GM21526 (cell line): Measurements from ENCODE around the gene NAB1.
A peak's percentile ranks its signal among the peaks of the same experiment; 100 is the strongest.
"Not testable (repeated sequence)": the region's sequence is repeated elsewhere in the genome, so short reads cannot be mapped to it uniquely, and the experiment has no call there.

Source experiments
- ATAC-seq: cut with Tn5 transposase; IDR thresholded peaks from one replicate; pipeline ENCODE4 v1.9.1; 2021; ENCODE audit warnings: moderate library complexity; ENCODE audit not compliant: unreplicated experiment, low FRiP score

Gene NAB1

DNA sequence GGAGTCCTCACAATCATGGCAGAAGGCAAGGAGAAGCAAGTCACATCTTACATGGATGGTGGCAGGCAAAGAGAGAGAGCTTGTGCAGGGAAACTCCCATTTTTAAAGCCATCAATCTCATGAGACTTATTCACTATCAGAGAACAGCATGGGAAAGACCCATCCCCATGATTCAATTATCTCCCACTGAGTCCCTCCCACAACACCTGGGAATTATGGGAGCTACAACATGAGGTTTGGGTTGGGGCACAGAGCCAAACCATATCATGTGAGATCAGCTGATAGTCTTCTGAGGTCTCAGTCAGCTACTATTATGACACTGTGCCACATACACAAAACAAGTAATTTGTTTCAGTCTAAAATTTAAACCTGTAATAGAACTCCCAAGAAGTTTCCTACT is 59.8 kb downstream of the NAB1 start:
- not testable (repeated sequence) for ATAC-seq

DNA sequence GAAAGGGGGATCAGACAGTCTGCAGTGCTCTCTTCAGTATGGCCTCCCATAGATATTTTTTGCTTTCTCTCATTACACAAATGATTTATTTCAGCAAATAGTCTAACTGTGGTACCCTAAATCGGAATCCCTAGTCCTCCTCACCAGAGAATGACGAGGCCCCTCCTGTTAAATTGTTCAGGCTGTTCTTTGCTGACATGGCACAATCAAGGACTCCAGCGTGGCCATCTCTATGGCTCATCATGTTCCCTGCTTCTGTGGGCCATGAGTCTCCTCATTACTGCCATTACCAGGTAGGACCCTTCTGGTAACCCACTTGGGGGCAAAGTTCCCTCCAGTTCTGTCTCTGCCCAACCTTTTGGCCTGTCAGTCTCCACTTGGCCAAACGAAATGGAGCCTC is 62.2 kb downstream of the NAB1 start:
- ATAC-seq, result no peak

DNA sequence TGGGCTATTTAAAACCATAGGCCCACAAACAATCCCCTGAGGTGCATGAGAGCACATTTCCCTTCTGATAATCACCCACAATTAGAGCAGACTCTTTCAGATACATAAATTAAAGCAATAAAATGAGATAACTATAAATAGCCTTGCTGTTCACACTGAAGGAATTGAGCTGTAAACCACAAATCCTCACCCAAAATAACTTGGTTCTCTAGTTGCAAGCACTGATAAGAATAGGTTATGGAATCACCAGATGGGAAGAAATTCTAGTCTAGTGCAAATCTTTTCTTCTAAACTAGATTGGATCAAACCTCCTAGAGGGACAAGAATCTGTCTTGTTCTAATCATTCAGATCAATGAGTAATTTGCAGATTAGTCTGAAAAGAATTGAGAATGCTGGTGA is 64.6 kb downstream of the NAB1 start:
- no peak for ATAC-seq

DNA sequence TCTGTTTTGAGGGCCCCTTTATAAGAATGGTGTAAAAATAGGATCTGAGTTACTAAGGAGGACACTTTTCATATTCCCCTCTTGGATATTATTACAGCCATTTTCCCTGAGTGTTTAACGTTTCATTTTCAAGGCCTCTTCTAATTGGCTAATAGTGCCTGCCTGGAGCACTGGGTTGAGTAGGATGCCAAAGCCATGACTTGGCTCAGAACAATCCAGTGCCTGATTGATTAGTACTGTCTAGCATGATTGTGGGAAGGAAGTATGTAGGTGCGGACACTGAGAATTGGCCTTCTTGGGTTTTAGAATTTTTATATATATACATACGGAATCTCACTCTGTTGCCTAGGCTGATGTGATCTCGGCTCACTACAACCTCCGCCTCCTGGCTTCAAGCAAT is 66.1 kb downstream of the NAB1 start:
- no peak for ATAC-seq

DNA sequence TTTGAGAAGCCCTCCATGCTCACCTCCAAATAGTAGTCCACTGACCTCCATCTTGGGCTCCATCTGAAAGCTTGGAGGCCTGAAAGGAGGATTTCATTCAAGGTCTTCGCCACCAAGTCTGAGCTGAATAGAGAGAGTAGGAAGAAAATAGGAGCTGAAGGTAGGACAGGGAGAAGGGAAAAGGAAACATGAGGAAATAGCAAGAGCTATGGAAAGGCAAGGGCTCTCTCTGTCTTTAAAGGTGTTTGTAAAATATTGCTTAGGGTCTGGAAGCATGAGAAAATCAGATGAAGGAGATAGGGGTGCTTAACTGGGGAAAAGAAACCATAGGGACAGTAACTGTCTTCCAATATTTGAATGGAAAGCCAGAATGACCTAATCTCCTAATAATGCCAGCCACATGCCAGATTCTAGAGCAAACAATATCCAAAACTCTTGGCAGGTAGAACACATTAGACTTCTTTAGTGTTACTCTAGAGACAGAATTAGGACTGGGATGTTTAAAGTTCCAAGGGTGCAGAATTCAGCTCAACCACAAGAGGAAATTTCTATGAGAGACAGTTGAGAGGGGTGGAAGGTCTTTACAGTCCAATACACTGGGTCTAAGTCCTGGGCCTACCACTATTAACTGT is 67.4 kb downstream of the NAB1 start:
- ATAC-seq, result no peak

DNA sequence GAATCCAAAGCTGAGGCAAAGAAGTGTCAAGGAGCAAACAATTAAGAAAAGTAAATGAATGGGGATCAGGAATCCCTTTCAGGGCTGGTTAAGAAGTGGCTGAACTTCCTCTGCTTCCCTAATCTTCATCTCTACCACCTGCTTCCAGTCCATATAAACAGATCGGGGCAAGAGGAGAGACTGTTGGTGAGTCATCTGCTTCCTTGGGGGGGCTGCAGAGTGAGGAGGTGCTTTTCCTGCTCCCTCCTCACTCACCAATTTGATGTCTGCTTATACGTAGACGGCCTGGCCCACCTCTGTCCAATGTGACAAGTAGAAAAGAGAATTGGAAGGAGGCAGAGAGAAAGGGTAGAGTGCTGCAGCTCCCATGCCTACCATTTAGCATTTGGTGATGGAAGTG is 68.4 kb downstream of the NAB1 start:
- no peak for ATAC-seq

DNA sequence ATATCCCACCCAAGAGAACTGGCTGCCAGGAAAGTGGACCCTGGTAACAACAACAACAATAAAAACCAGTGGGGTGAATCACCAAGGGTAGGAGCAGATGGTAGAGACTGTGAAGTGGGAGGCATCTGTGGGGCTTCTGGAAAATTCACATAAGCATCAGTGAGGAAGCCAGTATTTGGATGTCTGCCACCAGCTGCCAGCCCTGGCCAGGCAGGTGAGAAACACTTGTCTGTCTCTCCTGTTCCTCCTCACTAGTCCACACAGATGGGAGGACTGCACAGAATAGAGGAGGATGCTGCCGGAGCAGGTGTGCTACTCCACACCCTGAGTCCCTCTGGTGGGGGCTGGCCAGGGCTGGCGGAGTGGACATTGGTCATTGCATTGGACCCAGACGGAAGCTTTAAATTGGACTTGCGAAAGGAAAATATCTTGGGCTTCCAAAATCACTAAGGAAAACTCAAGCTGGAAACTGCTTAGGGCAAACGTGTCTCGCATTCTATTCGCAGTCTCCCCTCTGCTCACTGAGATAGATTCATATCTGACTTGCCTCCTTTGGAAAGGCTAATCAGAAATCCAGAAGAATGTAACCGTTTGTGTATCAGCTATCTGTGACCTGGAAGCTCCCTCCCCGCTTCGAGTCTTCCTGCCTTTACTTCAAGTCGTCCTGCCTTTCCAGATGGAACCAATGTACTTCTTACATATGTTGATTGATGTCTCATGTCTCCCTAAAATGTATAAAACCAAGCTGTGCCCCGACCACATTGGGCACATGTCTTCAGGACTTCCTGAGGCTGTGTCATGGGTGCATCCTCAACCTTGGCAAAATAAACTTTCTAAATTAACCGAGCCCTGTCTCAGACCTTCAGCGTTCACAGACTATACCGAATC is 69.1 kb downstream of the NAB1 start:
- no peak for ATAC-seq

DNA sequence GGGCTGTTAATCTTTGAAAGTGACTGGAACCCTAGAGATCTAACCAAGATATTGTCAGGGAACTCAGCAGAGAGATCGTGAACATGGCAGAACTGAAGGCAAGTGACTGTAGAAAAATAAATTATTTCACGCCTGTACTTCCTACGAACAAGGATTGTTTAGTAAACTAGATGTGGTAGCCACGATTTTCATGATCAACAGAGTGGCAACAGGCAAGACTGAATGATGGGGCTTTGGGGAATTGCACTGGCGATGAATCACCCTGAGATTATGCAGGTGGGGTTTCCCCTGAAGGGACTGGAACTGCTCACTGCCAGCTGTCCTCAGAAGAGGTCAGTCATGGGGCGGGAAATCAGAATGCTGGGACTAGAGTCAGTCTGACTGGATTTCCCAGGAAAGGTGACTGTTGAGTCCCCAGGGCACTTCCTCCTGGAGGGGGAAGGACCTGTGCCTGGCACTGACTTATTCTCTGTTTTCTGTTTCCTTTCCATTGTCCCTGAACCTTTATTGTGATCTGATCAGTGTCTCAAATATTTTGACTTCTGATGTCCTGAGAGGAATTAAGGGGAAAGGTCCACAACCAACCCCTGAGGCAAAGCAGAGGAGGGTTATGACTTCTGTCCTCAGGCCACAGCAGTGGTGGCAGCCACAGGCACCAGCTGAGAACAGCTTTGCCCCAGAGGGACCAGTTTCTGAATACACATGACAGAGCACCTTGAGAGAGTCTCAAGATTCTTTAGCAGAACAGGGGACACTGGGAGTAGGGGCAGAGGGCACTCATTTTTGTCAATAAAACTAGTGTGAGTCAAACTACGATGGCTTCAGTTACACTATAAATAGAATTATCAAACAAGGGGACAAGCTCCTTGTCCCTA is 70.0 kb downstream of the NAB1 start:
- ATAC-seq, result peak; percentile 58

DNA sequence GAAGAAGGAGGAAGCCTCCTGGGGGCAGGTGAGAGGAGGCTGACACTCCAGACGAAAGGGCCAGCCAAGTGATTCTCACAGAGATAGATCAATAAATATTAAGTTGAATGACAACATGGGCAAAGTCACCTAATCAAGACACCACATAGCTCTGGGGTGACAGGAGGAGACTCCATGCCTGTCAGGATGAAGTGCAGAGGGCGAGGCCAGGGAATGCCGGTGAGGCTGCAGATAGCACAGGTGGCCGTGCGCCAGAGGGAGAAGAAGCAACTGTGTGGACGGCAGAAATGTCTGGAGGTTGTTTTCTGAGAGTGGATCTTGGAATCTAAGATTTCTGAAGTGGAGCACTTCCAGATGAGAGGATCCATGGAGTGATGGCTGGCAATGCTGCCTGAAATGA is 71.4 kb downstream of the NAB1 start:
- ATAC-seq, result no peak

DNA sequence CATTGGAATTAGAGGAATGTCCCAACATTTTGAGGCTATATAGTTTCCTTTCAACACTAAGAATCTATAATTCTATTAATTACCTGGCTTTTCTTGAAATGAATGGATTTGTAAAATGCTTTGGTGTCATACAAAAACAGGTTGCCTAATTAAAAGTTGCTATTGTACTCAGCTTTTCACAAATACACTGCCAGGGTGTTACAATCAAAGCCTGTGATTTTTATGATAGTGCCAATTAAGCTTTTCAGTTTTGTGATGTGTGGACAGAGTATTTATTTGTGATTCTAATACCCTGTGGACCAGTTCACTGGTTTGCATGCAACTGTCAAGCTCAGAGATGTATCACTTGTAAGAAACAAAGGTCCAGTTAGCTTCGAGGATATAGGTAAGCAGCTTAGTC is 71.8 kb downstream of the NAB1 start:
- no peak for ATAC-seq

DNA sequence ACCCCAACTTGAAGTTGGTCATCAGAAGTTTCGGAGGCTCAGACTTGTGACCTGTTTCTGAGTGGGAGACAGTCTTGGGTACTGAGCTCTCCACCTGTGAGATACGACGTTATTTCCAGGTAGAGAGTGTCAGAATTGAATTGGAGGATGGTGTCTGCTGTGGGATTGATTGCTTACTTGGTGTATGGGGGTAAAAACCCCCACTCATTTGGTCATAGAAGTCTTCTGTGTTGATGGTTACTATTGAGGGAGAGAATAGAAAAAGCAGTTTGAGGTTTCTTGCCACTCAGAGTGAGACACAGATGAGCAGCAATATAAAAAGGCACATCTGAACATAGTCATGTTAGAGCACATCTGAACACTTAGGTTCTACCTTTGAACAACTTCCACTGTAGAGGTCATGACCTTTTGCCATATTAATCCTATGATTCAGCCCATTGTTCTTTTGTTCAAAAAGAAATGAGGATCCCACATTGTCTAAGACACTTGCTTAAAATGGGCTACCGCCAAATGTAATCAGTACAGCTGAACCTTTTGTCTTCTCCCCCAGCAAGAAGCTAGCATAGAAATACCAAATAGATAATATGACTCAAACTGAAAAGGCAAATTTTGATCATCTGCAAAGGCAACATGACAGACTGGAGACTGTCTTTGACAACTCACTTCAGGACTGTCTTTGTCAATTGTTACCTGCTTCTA is 73.3 kb downstream of the NAB1 start:
- ATAC-seq, result peak; percentile 64

DNA sequence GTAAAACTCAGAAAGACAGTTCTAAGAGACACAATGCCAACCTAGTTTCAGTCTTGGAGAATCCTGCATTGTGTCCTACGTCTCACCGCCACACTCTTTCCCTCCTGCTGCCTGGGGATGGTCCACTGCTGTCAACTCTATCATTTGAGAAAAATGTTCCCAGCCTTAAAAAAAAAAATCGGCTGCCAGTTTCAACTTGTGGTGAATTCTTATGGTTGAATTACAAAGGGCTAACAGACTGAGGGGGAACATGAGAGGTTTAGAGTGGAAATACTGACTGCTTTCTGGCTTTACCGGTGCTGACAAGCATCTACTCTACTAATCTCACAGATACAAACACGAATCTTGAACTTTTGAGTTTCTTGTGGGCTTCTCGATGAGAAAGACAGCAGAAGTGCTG is 74.0 kb downstream of the NAB1 start:
- ATAC-seq, result peak; percentile 2

DNA sequence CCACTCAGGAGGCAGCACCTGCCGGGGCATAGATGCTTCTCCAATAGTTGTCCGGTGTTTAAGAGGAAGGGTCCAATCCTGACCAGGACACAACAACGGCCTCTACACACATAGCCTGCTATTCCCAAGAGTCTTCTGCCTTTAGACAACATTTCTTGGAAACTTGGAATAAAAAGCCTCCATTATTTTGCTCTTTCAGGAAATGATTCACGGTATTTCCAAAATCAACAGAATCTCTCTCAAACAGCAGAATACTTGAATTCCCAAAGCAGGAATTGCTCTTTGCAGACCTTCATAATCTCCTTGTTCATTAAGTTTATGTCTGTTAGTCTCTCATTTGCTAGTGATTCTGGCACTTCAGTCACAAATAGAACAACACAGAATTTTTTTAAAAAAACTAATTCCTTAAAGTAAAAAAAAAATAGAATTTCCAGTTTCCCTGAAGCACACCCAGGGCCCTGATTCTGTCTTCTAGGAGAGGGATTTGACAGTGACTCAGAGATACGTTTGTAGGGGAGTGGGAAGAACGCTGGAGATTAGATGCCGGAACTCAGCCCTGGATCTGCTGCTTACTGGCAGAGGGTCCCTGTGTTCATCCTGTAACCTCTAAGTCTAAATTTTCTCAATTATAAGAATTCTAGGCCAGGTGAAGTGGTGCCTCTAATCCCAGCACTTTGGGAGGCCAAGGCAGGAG is 74.7 kb downstream of the NAB1 start:
- no peak for ATAC-seq

DNA sequence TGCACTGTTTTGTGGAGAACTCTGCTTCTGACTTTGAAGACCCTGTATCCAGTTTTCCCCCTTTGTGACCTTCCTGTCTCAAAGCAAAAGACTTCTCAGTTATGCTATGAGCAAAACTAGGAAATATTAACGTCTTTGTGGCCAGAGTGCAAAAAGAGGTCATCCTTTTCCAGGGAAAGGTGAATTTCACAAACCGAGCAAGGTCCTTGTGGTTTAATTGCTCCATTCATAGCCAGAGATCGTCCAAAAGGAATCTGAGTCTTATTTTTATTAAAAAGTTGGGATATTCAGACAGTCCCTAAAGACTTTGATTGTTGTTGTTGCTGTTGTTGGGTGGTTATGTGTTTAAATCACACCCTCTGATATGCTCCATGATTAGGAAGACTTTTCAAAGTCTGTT is 77.4 kb downstream of the NAB1 start:
- no peak for ATAC-seq

DNA sequence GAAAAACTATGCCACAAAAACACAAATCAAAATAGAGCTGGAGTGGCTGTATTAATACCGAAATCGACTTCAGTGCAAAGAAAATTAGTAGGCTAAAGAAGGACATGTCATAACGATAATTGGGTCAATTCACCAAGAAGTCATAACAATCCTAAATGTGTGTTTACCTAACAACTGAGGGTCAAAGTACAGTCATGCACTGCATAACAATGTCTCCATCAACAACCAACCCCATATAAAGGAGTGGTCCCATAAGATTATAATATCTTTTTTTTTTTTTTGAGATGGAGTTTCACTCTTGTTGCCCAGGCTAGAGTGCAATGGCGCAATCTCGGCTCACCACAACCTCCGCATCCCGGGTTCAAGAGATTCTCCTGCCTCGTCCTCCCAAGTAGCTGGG is 87.5 kb downstream of the NAB1 start:
- no peak for ATAC-seq

DNA sequence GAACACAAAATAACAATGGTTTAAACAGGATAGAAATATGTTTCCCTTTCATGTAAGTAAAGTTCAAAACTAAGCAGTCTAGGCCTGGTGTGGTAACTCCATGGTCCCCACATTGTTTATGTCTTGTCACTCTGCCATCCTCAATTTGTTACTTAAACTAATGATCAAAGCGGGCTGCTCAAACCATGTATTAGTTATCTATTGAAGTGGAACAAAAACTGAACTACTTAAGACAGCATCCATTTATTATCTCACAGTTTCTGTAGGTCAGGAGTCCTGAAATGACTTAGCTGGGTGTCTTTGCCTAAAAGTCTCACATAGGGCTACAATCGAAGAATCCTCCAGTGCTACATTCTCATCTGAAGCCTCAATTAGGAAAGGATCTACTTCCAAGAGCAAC is 91.6 kb downstream of the NAB1 start:
- ATAC-seq, result no peak
